NCI-H446 (cell line): Measurements from ENCODE around the gene TDRD15.
A peak's percentile ranks its signal among the peaks of the same experiment; 100 is the strongest.
"Not testable (repeated sequence)": the region's sequence is repeated elsewhere in the genome, so short reads cannot be mapped to it uniquely, and the experiment has no call there.

ENCODE experiments used
- DNase-seq, 2 experiments: peaks; one replicate each; lab custom pipeline; 2025; lab: John Stamatoyannopoulos, UW

The TDRD15 gene

DNA sequence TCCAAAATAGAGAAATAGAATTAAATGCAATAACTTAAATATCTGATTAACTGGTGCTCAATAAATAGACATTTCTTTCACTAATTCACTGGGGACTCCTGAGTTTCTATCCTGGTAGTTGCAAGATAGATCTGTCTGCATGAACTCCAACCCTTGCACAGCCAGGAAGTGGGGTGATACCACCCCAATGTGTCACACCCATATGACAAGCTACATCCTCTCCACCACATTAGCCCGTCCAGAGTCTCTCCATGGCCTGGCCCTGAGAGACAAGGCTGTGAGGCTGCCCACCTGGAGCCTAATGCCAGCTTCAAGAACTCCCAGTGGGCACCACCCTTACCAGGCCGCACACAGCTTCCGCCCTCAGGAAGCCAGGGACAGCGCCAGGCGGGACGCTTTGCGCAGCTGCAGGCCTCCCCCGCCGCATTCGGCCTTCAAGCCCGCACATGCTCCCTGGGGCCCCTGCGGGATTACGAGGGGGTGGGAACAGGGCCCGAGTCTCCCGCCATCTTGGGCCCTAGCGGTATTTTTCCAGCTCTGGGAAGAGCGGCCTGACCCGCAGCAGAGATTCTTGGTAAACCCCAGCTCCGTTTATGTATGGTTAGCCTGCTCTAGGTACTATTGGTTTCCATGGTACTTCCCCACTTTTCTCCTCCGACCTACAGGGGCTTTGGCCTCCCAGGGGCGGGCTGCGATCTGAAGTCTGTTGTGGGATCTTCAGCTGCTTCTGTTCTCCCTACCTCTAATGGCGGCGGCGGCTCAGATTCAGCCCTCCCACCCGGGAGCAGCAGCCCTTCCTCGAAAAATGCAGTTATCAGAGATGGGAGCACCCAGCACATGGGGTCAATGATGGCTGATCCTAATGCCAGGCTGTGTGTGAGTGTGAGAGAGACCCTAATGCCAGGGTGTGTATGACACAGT lies at the start of gene TDRD15:
Gene TDRD15, plus strand, starts transcription at position 496 of the 921 bp plus-strand sequence. CDS start 13,500 bp downstream, outside the sequence.
- no peak for DNase-seq

DNA sequence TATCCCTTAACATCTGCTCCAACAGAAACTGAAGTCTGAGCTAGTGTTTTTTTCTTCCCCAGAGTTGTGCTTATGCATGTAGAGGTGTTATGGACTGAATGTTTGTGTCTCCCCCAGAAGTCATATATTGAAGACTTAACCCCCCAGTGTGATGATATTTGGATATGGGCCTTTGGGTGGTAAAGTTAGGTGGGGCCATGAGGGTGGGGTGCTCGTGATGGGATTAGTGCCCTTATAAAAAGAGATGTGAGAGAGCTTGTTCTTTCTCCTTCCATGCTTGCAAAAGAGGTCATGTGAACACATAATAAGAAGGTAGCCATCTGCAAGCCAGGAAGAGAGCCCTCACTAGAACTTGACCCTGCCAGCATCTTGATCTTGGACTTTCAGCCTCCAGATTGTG lies 45.5 kb upstream of the TDRD15 start:
- no peak for DNase-seq

DNA sequence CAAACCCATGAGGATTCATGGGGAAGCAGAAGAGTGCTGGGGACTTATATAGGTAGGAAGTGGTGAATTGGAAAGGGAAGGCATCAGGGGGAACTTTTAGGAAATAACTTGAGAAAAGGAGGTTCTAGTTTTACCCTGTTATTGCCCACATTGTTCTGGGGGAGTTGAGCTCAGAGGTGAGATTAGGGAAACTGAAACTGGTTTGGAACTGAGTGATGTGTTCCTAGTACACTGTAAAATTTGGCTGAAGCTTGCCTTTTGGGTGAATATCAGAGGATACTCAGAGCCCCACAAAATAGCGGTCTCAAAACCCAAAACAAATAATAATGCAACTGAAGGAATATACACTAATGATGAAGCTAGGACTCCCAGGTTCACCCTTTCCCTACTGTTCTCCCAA lies 40.3 kb upstream of the TDRD15 start:
- DNase-seq: no peak

DNA sequence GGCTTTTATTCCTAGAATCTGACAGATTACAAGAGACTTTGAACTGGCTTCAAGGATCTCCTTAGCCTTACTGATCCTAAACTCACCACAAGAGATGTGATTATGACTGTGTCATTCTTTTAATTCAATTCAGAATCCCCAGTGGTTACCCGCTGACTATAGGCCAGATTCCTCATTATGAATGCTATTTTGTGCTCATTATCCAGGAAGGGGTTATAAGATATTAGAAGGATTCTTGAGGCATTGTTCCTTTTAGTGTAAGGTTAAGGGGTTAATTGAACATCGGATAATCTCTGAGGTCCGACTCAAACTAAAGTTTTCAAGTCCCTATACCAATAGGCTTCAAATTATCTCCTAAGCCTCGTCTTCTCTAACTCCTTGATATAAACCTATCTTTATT lies 39.4 kb upstream of the TDRD15 start:
- no peak for DNase-seq

DNA sequence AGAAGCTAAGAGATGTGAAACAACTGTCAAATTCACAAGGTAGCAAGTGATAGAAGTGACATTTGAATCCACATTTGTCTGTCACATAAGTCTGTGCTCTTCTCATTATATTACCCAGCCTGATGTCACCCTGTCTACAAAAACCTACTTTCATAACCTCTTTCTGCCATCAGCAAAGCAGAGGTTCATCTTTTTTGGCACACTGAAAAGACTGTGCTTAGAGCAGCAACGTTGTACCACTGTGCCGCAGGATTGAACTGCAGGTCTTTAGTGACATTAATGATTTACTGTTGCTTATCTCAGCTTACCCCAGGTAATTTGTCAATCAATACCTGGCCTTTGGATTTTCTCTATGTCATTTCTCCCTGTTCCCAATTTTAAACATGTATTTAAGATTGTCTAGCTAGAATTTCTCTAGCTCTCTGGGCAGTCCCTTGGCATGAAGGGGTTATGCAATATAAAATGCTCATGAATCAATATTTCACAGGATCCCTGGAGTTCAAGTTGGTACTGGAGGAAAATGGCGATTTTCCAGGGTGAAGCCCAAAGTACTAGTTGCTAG lies 31.4 kb upstream of the TDRD15 start:
- DNase-seq: no peak

DNA sequence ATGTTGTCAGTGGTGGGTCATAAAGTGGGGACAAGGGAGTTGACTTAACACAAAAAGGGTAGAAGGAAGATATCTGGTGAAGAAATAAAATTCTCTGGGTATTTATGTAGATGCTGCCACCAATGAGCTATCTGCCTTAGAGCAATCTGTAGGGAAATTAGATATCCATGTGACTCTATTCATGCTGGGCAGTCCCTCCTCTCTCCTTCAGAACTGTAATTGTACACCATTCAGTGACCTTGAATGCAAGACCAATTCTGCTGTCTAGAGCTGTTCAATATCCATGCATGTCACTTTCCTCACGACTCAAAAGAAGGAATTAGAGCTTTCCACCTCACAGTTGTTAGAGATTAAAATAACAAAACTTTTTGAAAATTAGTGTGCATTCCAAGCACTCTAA lies 28.6 kb upstream of the TDRD15 start:
- DNase-seq: no peak

DNA sequence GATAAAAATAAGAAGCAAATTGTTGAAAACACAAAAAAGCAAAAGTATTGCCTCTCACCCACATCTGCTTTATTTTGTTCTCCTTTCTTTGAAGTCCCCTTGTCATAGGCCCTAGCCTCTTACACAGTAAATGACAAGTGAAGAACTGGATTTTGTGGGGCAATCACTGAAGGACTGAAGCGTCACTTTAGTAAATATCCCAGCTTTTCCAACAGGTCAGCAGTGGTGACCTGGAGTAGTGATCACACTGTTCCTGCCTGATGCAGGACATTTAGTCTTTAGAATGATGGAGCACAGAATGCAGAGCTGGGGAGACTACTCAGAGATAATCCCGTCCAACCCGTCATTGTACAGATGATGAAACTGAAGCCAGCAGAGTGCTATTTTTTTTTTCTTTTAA lies 28.1 kb upstream of the TDRD15 start:
- DNase-seq: no peak

DNA sequence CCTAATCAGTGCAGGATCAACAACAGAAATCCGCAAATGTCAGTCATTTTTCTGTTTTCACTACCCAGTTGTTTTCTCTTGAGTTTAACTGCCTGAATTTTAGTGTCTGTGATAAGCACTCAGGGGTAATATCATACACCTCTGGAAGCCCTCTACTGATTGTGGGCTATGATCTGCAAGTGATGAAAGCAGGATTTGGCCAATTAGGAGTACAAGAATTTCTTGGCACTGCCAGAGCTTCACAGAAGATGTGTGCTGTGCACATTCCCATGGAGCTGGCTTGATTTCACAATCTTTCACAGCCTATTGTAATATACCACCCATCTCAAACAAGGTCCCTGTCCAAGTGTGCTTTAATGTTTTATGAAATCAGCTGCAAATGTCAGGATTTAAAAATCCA lies 27.3 kb upstream of the TDRD15 start:
- DNase-seq: no peak

DNA sequence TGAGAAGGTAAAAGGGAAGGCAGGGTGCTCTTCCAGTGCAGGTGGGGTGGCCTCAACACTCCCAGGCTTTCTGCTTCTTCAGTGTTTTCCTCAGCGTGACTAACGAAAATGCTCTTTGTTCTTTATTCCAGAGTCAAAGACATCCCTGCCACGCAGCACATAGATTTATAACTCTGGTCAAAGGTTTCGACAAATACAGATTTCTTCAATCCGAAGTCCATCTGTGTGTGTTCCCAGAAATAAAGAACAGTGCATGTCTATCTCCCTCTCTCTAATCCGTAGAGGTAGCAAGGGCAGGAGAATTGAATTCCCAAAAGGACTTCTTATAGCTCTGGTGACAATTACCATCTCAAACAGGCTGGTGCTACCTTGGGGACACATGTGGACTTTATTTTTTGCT lies 26.4 kb upstream of the TDRD15 start:
- DNase-seq: no peak

DNA sequence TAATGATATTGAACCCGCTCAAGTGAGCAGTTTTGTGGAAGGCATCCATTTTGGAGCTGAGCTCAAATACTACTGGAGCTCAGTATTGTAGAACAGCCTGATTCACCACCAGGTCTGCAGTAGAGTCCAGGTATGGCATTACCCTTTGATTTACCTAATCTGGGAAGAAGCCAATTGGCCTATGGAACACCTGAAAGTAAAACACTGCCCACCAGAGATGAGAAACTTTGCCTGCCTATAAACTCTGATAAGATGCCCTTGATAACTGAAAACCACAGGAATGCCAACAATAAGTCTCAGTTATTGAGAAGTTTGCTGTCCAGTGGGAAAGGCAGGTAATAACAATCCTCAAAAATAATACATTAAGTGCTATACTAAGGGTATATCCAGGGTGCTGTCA lies 25.5 kb upstream of the TDRD15 start:
- no peak for DNase-seq

DNA sequence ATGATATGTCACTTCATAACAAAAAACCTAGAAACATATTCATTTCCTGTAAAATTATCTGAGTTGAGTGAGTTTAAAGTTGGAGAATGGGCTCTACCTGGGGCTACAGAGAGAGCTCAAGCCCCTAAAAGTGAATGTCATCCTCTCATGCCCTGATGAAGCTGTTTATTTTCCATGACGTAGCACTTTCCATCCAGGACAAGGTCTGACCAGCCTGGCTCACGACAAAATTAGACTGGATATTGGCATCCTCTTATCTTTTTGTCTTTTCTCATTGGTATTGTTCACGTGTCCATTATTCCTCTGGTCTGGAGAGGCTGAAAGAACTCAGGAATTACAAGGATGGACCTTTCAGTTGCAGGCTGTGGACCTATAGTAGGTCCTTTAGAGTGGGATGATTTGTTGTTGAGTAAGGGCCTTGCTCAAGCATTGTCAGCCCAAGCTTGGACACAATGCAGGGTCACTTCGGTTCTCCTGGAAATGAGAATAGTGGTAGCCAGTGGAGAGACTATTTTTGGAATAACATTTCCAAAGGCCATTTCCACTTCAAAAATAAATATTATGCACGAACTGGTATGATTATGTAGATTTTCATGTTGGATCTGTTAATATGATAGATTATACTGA lies 24.4 kb upstream of the TDRD15 start:
- no peak for DNase-seq

DNA sequence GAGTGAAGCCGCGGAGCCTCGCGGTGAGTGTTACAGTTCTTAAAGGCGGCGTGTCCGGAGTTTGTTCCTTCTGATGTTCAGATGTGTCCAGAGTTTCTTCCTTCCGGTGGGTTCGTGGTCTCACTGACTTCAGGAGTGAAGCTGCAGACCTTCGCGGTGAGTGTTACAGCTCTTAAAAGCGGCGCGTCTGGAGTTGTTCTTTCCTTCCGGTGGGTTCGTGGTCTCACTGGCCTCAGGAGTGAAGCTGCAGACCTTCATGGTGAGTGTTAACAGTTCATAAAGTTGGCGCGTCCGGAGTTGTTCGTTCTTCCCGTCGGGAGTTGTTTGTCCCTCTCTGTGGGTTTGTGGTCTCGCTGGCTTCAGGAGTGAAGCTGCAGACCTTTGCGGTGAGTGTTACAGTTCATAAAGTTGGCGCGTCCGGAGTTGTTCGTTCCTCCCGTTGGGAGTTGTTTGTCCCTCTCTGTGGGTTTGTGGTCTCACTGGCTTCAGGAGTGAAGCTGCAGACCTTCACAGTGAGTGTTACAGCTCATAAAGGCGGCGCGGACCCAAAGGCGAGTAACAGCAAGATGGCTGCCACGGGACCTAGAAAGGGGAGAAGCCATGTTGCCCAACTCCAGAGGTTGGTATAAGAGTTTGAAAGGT lies 22.1 kb upstream of the TDRD15 start:
- DNase-seq: not testable (repeated sequence)

DNA sequence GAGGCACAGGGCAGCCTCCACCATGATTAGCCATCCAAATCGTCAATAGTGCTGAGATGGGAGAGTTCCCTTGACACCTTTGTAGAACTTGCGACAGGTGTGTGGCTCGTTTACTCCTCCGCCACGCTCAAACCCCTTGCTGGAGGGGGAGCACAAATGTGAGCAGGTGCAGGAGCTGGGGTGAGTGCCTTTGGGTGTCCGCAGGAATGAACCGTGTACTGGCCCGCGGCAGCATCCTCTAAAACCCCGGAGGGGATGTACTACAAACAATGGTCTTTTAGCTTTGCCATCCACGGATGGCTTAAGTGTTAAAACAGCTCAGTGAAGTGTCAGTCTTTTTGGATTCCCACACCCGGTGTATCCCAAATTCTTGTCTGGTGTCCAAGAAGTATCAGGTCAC lies 21.4 kb upstream of the TDRD15 start:
- DNase-seq: no peak

DNA sequence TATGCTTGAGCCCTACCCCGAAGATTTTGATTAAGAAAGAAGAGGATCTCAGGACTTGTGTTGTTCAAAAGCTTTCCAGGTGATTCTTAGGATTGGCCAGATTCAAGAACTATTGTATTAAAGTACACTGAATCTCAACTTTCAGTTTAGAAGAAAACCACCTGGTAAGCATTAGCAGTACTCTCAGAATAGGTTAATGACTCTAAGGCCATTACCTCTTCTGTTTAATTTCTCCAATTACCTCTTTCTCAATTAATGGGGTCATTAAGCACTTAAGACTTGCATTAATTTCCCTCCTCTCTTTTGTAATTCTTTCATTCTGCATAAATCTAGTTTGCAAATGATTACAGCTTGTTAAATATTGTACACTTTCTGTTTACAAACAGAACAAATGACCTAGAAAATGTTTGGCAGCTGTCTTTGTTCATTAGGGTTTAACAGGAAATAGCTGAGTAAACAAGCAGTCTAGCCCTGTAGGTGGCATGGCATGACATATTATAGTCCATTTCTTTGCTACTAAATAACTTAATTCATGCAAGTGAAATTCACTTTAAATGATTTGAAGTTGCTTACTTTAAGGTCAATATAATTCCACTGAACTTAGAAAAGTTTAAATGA lies 20.4 kb upstream of the TDRD15 start:
- no peak for DNase-seq

DNA sequence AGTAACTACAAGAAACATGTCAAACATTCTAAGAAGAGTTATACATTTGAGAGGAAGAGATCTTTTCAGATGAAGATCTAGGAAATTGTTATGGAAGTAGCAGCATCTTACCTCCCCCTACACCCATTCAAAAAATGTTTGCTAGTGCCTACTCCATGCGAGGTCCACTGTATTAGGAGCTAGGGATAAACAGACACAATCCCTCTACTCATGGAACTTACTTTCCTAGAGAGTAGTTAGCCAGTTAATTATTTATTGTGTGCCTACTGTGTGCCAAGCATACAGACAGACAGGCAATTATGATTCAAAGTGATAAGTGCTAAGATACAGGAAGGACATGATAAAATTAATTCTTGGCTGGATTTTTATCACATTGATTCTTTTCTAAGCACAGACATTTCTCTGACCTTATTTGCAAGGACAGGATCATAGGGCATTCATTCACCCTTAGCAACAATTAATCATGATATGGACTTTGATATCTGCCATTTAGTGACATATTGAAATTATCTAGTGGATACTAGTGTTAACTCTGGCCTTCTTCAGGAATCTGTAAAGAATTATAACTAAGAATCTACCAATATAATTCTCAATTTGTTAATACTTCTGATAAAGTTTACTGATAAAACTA lies 19.6 kb upstream of the TDRD15 start:
- no peak for DNase-seq

DNA sequence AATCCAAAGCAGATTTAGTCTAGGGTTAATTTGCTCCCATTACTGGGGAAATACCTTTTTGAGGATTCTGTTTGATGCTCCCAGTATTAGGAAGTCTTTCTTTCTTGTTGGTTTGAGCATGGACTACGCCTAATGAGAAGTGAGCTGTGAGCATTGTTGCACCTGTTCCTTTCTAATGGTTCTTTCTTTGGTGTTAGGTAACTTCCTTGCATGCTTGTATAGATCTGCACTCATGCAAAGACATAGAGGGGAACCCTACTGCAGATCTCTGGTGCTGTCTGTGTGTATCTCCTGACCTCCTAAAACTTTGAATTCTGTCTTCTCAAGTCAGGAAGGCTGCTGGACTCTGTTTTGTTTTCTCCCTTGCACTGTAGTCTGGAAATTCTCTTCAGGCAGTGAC lies 12.8 kb upstream of the TDRD15 start:
- DNase-seq: no peak

DNA sequence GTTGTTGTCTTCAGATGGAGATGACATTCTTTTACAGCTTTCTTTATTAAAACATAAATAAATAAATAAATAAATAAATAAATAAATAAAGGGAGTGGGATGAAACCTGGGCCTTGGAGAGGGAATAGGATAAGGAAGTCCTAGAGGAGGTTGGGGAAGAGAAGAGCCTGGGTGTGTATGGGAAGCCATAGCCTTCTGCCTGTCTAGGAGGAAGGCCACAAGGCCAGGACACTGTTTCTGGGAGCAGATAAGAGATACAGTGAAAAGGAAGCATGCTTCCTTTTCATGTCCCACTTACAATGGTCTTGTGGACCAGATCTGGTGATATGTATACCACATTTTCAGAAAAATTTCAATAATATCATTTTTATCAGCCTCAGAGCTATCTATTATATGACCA lies 6.1 kb upstream of the TDRD15 start:
- no peak for DNase-seq

DNA sequence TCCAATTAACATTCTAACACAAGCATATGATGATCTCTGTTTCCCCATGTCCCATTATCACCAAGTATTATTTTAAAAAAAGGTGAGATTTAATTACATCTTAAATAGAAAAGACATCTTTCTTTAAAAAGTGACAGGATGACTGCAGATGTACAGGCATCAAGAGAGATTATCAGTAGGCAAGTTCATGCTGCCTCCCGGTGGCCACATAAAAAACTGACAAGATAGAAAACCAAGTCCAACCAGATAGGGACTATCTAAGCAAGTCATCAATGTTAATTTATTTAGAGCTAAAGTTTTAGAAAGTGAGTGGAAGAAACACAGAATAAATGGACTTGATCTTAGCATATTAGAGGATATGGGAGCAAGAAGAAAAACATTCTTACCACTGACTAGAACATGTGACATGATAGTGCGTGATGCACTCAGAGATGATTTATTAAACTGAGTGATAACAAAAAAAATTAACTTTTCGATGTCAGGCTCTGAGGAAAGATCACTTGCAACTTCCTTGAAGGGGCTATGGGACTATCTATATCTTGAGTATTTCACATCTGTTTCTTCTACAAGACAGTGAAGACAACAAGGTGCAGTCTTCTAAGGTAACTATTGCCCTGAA lies 5.4 kb upstream of the TDRD15 start:
- DNase-seq: peak; percentile 20 to 27

DNA sequence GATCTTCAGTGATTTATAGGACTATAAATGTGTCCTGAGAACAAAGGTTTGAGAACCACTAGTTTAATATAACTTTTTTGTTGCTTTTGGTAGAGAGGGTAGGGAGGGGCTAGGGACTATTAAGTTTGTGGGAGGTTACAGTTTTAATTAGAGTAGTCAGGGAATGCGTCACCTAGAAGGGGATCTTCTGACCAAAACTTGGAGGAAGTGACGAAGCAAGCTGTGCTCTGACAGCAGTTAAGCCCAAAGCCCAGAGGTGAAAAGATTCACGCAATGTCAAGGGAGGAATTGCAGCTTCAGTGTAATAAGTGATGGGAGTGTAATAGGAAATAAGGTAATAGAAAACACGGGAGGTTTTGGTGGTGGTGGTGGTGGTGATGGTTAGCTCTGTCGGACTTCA lies 8.1 kb downstream of the TDRD15 start:
- no peak for DNase-seq

DNA sequence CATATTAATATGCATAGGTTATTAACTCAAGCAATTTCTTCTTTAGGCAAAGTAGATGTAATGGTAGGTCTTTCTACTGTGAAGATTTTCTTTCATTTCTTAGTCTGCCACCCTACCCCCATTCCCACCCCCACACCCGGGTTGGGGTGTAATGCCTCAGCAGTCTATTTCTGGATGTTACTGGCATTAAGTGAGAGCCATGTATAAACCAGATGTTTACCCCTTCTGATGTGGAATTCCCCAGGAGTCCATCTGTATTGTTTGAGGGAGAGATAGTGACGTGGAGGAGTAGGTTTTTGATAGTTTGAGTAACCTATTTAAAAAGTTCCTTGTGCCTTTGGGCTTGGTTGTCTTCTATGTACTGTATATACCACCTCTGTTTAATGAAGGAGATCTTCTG lies 11.8 kb downstream of the TDRD15 start:
- no peak for DNase-seq

DNA sequence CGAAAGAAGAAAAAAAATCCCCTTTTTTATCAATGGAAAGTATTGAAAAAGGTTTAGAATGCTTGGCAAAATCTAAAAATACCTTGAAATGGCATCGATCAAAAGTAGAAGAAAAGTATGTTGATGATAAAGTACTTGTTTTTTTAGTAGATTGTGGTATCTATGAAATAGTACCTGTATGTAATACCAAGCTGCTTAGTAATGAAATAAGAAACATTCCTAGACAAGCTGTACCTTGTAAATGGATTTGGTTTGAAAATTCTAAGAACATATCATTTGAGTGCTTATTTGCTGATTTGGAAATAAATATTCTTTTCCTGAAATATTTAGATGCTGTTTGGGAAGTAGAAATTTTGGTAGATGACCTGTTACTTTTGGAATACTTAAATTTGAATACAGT lies 18.4 kb downstream of the TDRD15 start:
- DNase-seq: no peak
